IMR-90 (cell line): Measurements from ENCODE around the gene DBI. TPM values are rescaled to one million over a fixed set of nuclear protein-coding genes. Genes with fewer than 3 reads are reported as not detected.

Experiments
- ATAC-seq: fragments of 200-7000 bp; cut with Tn5 transposase; 2 replicates; pipeline ENCODE4 v1.9.1; 2020; ENCODE audit warnings: low read depth, mild to moderate bottlenecking, moderate library complexity
- BruUV-seq: library from RNA; stranded (reverse); fragments of 400-500 nt; replicated peaks from 2 replicates; lab custom pipeline; 2021; lab: Mats Ljungman, UMichigan
- CTCF ChIA-PET: fragments of 300-600 bp; formaldehyde crosslinking; extraction: SDS; loops from one replicate; lab custom pipeline; 2021; ENCODE audit warnings: antibody characterized with exemption; lab: Yijun Ruan, JAX
- POLR2A ChIA-PET: fragments of 300-600 bp; sonication (Branson Sonifier 250); formaldehyde crosslinking; loops from one replicate; lab custom pipeline; 2022; ENCODE audit warnings: antibody characterized with exemption; ENCODE audit not compliant: unreplicated experiment; lab: Charles Lee
- DNase-seq: peaks from one replicate; pipeline ENCODE4 v3.0.0; 2013
- H2AFZ ChIP-seq: replicated peaks from 2 replicates; pipeline ENCODE3; 2013; ENCODE audit warnings: low read length, mild to moderate bottlenecking; ENCODE audit not compliant: poor library complexity
- H2AK5ac ChIP-seq: 2 replicates; pipeline ENCODE4 v1.6.1; 2013; ENCODE audit warnings: low read depth, low read length, inconsistent platforms
- H2AK9ac ChIP-seq: replicated peaks from 2 replicates; pipeline ENCODE3; 2013; ENCODE audit warnings: mild to moderate bottlenecking, low read depth, low read length, moderate library complexity; ENCODE audit not compliant: poor library complexity
- H2BK120ac ChIP-seq: 2 replicates; pipeline ENCODE4 v1.6.1; 2013; ENCODE audit warnings: low read depth, low read length, inconsistent platforms
- H2BK15ac ChIP-seq: 3 replicates; pipeline ENCODE4 v1.6.1; 2013; ENCODE audit warnings: low read depth, low read length, inconsistent platforms
- H2BK20ac ChIP-seq: 2 replicates; pipeline ENCODE4 v1.6.1; 2013; ENCODE audit warnings: low read depth, mild to moderate bottlenecking, inconsistent platforms, low read length, moderate library complexity
- H2BK5ac ChIP-seq: 2 replicates; pipeline ENCODE4 v1.6.1; 2013; ENCODE audit warnings: mild to moderate bottlenecking, low read depth, low read length, inconsistent platforms; ENCODE audit not compliant: poor library complexity, severe bottlenecking
- H3K14ac ChIP-seq: replicated peaks from 2 replicates; pipeline ENCODE4 v1.6.1; 2013; ENCODE audit warnings: low read depth, low read length, inconsistent platforms
- H3K18ac ChIP-seq: 2 replicates; pipeline ENCODE4 v1.6.1; 2013; ENCODE audit warnings: low read depth, low read length, control low read depth
- H3K23ac ChIP-seq: 2 replicates; pipeline ENCODE4 v1.6.1; 2013; ENCODE audit warnings: low read depth, low read length, inconsistent platforms
- H3K27ac ChIP-seq: 2 replicates; pipeline ENCODE4 v1.5.1; 2013; ENCODE audit warnings: mild to moderate bottlenecking, control low read depth, low read length; ENCODE audit not compliant: insufficient read depth
- H3K27me3 ChIP-seq: 2 replicates; pipeline ENCODE4 v1.6.1; 2013; ENCODE audit warnings: low read length; ENCODE audit not compliant: control insufficient read depth, insufficient read depth
- H3K36me3 ChIP-seq: 2 replicates; pipeline ENCODE4 v1.6.1; 2013; ENCODE audit warnings: low read length, mixed read lengths; ENCODE audit not compliant: control insufficient read depth, insufficient read depth
- H3K4ac ChIP-seq: 2 replicates; pipeline ENCODE4 v1.6.1; 2013; ENCODE audit warnings: low read depth, low read length, inconsistent platforms
- H3K4me1 ChIP-seq: 2 replicates; pipeline ENCODE4 v1.6.1; 2013; ENCODE audit warnings: low read length, mixed read lengths; ENCODE audit not compliant: control insufficient read depth, insufficient read depth
- H3K4me2 ChIP-seq: 2 replicates; pipeline ENCODE4 v1.6.1; 2013; ENCODE audit warnings: low read depth, mild to moderate bottlenecking, control low read depth, low read length, moderate library complexity
- H3K4me3 ChIP-seq: 2 replicates; pipeline ENCODE4 v1.5.1; 2013; ENCODE audit warnings: low read depth, mild to moderate bottlenecking, control low read depth, low read length, moderate library complexity; ENCODE audit not compliant: insufficient read depth
- H3K56ac ChIP-seq: 2 replicates; pipeline ENCODE4 v1.6.1; 2013; ENCODE audit warnings: low read length, inconsistent platforms; ENCODE audit not compliant: insufficient read depth; ENCODE audit errors: extremely low read depth
- H3K79me1 ChIP-seq, 2 experiments: 2 replicates each; pipeline ENCODE4 v1.6.1; 2013; ENCODE audit warnings: low read length in 2 of 2, inconsistent platforms in 1 of 2, low read depth in 1 of 2
- H3K9ac ChIP-seq: 2 replicates; pipeline ENCODE4 v1.6.1; 2013; ENCODE audit warnings: low read depth, low read length, control low read depth
- H3K9me1 ChIP-seq: 2 replicates; pipeline ENCODE4 v1.6.1; 2013; ENCODE audit warnings: low read length, inconsistent platforms; ENCODE audit not compliant: insufficient read depth
- H3K9me3 ChIP-seq: 2 replicates; pipeline ENCODE4 v1.6.1; 2013; ENCODE audit warnings: low read length; ENCODE audit not compliant: control insufficient read depth, insufficient read depth
- H4K20me1 ChIP-seq: 2 replicates; pipeline ENCODE4 v1.6.1; 2013; ENCODE audit warnings: low read length, inconsistent platforms; ENCODE audit not compliant: insufficient read depth
- H4K5ac ChIP-seq: 2 replicates; pipeline ENCODE4 v1.6.1; 2013; ENCODE audit warnings: mild to moderate bottlenecking, low read depth, low read length, control low read depth
- H4K8ac ChIP-seq, 2 experiments: 2 replicates each; pipeline ENCODE4 v1.6.1; 2013; ENCODE audit warnings: low read depth in 2 of 2, low read length in 2 of 2, control low read depth in 1 of 2, inconsistent platforms in 1 of 2
- H4K91ac ChIP-seq: 2 replicates; pipeline ENCODE4 v1.6.1; 2013; ENCODE audit warnings: low read depth, low read length, inconsistent platforms; ENCODE audit not compliant: insufficient read depth
- BHLHE40 ChIP-seq: fragments of 150-350 bp; IDR thresholded peaks from 2 replicates; pipeline ENCODE4 v1.6.1; 2016; ENCODE audit warnings: mild to moderate bottlenecking, low read depth, low read length
- MAZ ChIP-seq: IDR thresholded peaks from 2 replicates; pipeline ENCODE4 v1.6.1; 2012; ENCODE audit warnings: low read depth, mild to moderate bottlenecking, low read length, improper control_type of control experiment, moderate library complexity, borderline replicate concordance
- NFE2L2 ChIP-seq: fragments of 150-350 bp; IDR thresholded peaks from 2 replicates; pipeline ENCODE4 v1.6.1; 2016; ENCODE audit warnings: low read depth, mild to moderate bottlenecking, low read length
- POLR2A ChIP-seq: IDR thresholded peaks from 2 replicates; pipeline ENCODE4 v1.6.1; 2012; ENCODE audit warnings: mild to moderate bottlenecking, low read depth, low read length
- WGBS, 2 experiments: methylation state at CpG; one replicate each; pipeline versions ENCODE4 v1.1.5 to v1.1.7; 2013; ENCODE audit warnings: missing lambda C conversion rate in 2 of 2; ENCODE audit not compliant: insufficient read length in 1 of 2; ENCODE audit errors: extremely low coverage in 2 of 2; 5-methylcytosine and 5-hydroxymethylcytosine counted together
- dilution Hi-C: fragments of 300-500 bp; cut with HindIII; formaldehyde crosslinking; loops from one replicate; pipeline ENCODE4 v1.14.3; 2018; ENCODE audit warnings: low sequenced_read_pairs; ENCODE audit not compliant: unreplicated experiment
- in situ Hi-C: fragments of 300-500 bp; cut with MboI; formaldehyde crosslinking; loops from 3 replicates; pipeline ENCODE4 v1.14.3; 2019; ENCODE audit warnings: low sequenced_read_pairs, inconsistent platforms, mixed read lengths
- intact Hi-C: fragments of 100-400 bp; cut with micrococcal nuclease; formaldehyde crosslinking; loops from 2 replicates; pipeline ENCODE4 v1.10.0; 2022
- polyA plus RNA-seq, 3 experiments: library from polyadenylated mRNA; depleted of rRNA; stranded (reverse); fragments of >200 nt; gene quantifications; 2 replicates each; pipeline ENCODE4 v1.2.3, GENCODE V29; 2012; ENCODE audit warnings: low replicate concordance in 1 of 3
- total RNA-seq: library from RNA; depleted of rRNA; stranded (reverse); fragments of >200 nt; gene quantifications from 2 replicates; pipeline ENCODE4 v1.2.3, GENCODE V29; 2012

Gene DBI
- total and polyA plus RNA-seq, 2 of the 4 experiments (the other 2 are of a cell fraction), result 42.5 to 278 TPM

- no peaks in the 10 kb centered on the region for H3K9me3 ChIP-seq
- in situ Hi-C loops, result no loop called here
- H2BK15ac ChIP-seq, result no peak overlapping the region
- no peak overlapping the region for H3K4me2 ChIP-seq
- ATAC-seq (no peak), DNase-seq (no peak)
- no peak for TF ChIP-seq POLR2A
- TF ChIP-seq MAZ, result no peak
- TF ChIP-seq BHLHE40, result no peak
- TF ChIP-seq NFE2L2, result no peak
- H3K27ac ChIP-seq, result no peak overlapping the region
- no peak overlapping the region for H3K4me3 ChIP-seq
- H2BK20ac ChIP-seq, result no peak overlapping the region
- no peak overlapping the region for H2AFZ ChIP-seq
- no peak overlapping the region for H2BK120ac ChIP-seq
- H3K4ac ChIP-seq, result no peak overlapping the region
- H3K79me1 ChIP-seq, result no peaks in the 10 kb centered on the region
- no peak overlapping the region for H3K23ac ChIP-seq
- H3K27me3 ChIP-seq, result no peaks in the 10 kb centered on the region
- H3K9me1 ChIP-seq, result no peaks in the 10 kb centered on the region
- POLR2A ChIA-PET, result interaction anchor here (0.6 kb wide), 1 partner anchor 1281 kb away, joined by 3 read pairs; no protein-coding TSS in a partner anchor
- H3K36me3 ChIP-seq, result no peaks in the 10 kb centered on the region
- H3K18ac ChIP-seq, result no peak overlapping the region
- no peak overlapping the region for H4K8ac ChIP-seq
- H3K14ac ChIP-seq, result no peak overlapping the region
- WGBS, 2 experiments, result 80% methylated on average over 1 of the region's 8 CpGs; no CpG with 5 or more reads in 1 of the 2 experiments
- H3K4me1 ChIP-seq, result no peaks in the 10 kb centered on the region
- H3K56ac ChIP-seq, result no peak overlapping the region
- intact Hi-C loops, result no loop called here
- H2AK9ac ChIP-seq, result no peak overlapping the region
- CTCF ChIA-PET, result no interaction called here
- no peak overlapping the region for H3K9ac ChIP-seq
- H4K20me1 ChIP-seq, result no peaks in the 10 kb centered on the region
- BruUV-seq, result no TSS peak
- H4K91ac ChIP-seq, result no peak overlapping the region
- H2BK5ac ChIP-seq, result no peak overlapping the region
- dilution Hi-C loops, result no loop called here
- no peak overlapping the region for H2AK5ac ChIP-seq
- H4K5ac ChIP-seq, result no peak overlapping the region
Observed at GRCh38 chr2:119323459-119323858, 43.3 kb upstream of the DBI start.
